HEK293 (cell line): ENCODE results near the gene C19orf33.
A peak's percentile ranks its signal among the peaks of the same experiment; 100 is the strongest.

Source experiments
- GLIS2 ChIP-seq: fragments of 450-650 bp; formaldehyde crosslinking; IDR thresholded peaks from 2 replicates; pipeline ENCODE4 v1.5.1; 2016; ENCODE audit warnings: missing biosample characterization, missing genetic modification characterization
- IKZF3 ChIP-seq: fragments of 450-650 bp; IDR thresholded peaks from 2 replicates; pipeline ENCODE4 v1.5.0; 2018; ENCODE audit warnings: missing biosample characterization, mild to moderate bottlenecking, missing genetic modification characterization, moderate library complexity
- KLF1 ChIP-seq: fragments of 450-650 bp; formaldehyde crosslinking; IDR thresholded peaks from 2 replicates; pipeline ENCODE4 v1.5.1; 2016; ENCODE audit warnings: missing biosample characterization, missing genetic modification characterization
- KLF10 ChIP-seq: fragments of 450-650 bp; IDR thresholded peaks from 2 replicates; pipeline ENCODE4 v1.5.1; 2018; ENCODE audit warnings: missing biosample characterization, mild to moderate bottlenecking, missing genetic modification characterization
- KLF17 ChIP-seq: fragments of 450-650 bp; formaldehyde crosslinking; IDR thresholded peaks from 2 replicates; pipeline ENCODE4 v1.5.1; 2016; ENCODE audit warnings: missing biosample characterization, missing genetic modification characterization
- MZF1 ChIP-seq: fragments of 450-650 bp; formaldehyde crosslinking; IDR thresholded peaks from 2 replicates; pipeline ENCODE4 v1.5.1; 2017; ENCODE audit warnings: missing biosample characterization, missing genetic modification characterization, borderline replicate concordance
- OSR2 ChIP-seq: fragments of 450-650 bp; formaldehyde crosslinking; IDR thresholded peaks from 2 replicates; pipeline ENCODE4 v1.5.1; 2016; ENCODE audit warnings: missing biosample characterization, missing genetic modification characterization
- PRDM4 ChIP-seq: fragments of 450-650 bp; formaldehyde crosslinking; IDR thresholded peaks from 2 replicates; pipeline ENCODE4 v1.5.1; 2017; ENCODE audit warnings: missing biosample characterization, missing genetic modification characterization
- SCRT1 ChIP-seq: fragments of 450-650 bp; formaldehyde crosslinking; IDR thresholded peaks from 2 replicates; pipeline ENCODE4 v1.5.1; 2016; ENCODE audit warnings: missing biosample characterization, missing genetic modification characterization, borderline replicate concordance
- SP3 ChIP-seq: fragments of 450-650 bp; formaldehyde crosslinking; IDR thresholded peaks from 2 replicates; pipeline ENCODE4 v1.5.1; 2016; ENCODE audit warnings: missing biosample characterization, missing genetic modification characterization
- SP7 ChIP-seq: fragments of 450-650 bp; formaldehyde crosslinking; IDR thresholded peaks from 2 replicates; pipeline ENCODE4 v1.5.1; 2016; ENCODE audit warnings: missing biosample characterization, missing genetic modification characterization
- WT1 ChIP-seq: fragments of 450-650 bp; formaldehyde crosslinking; IDR thresholded peaks from 2 replicates; pipeline ENCODE4 v1.5.1; 2016; ENCODE audit warnings: missing biosample characterization, missing genetic modification characterization
- YY1 ChIP-seq: fragments of 450-650 bp; formaldehyde crosslinking; IDR thresholded peaks from 2 replicates; pipeline ENCODE4 v1.5.1; 2018; ENCODE audit warnings: missing biosample characterization, missing genetic modification characterization
- ZBTB17 ChIP-seq: fragments of 450-650 bp; formaldehyde crosslinking; IDR thresholded peaks from 2 replicates; pipeline ENCODE4 v1.5.1; 2016; ENCODE audit warnings: missing biosample characterization, missing genetic modification characterization
- ZBTB21 ChIP-seq: fragments of 450-650 bp; formaldehyde crosslinking; IDR thresholded peaks from 2 replicates; pipeline ENCODE4 v1.5.1; 2017; ENCODE audit warnings: missing biosample characterization, missing genetic modification characterization
- ZBTB44 ChIP-seq: fragments of 450-650 bp; IDR thresholded peaks from 2 replicates; pipeline ENCODE4 v1.5.1; 2018; ENCODE audit warnings: missing biosample characterization, mild to moderate bottlenecking, missing genetic modification characterization
- ZFP69B ChIP-seq: fragments of 450-650 bp; formaldehyde crosslinking; IDR thresholded peaks from 2 replicates; pipeline ENCODE4 v1.5.1; 2016; ENCODE audit warnings: missing biosample characterization, missing genetic modification characterization
- ZNF114 ChIP-seq: fragments of 450-650 bp; formaldehyde crosslinking; IDR thresholded peaks from 2 replicates; pipeline ENCODE4 v1.5.0; 2017; ENCODE audit warnings: missing biosample characterization, missing genetic modification characterization
- ZNF18 ChIP-seq: fragments of 450-650 bp; formaldehyde crosslinking; IDR thresholded peaks from 2 replicates; pipeline ENCODE4 v1.5.1; 2016; ENCODE audit warnings: missing biosample characterization, missing genetic modification characterization
- ZNF366 ChIP-seq: fragments of 450-650 bp; formaldehyde crosslinking; conservative IDR thresholded peaks from 2 replicates; pipeline ENCODE4 v1.5.1; 2016; ENCODE audit warnings: missing biosample characterization, missing genetic modification characterization
- ZNF404 ChIP-seq: fragments of 450-650 bp; formaldehyde crosslinking; IDR thresholded peaks from 2 replicates; pipeline ENCODE4 v1.5.1; 2017; ENCODE audit warnings: missing biosample characterization, missing genetic modification characterization
- ZNF510 ChIP-seq: fragments of 450-650 bp; formaldehyde crosslinking; IDR thresholded peaks from 2 replicates; pipeline ENCODE4 v1.5.1; 2018; ENCODE audit warnings: mild to moderate bottlenecking, missing genetic modification characterization, missing biosample characterization; ENCODE audit not compliant: insufficient replicate concordance
- ZNF514 ChIP-seq: fragments of 450-650 bp; formaldehyde crosslinking; IDR thresholded peaks from 2 replicates; pipeline ENCODE4 v1.5.1; 2016; ENCODE audit warnings: missing biosample characterization, missing genetic modification characterization
- ZNF529 ChIP-seq: fragments of 450-650 bp; formaldehyde crosslinking; IDR thresholded peaks from 2 replicates; pipeline ENCODE4 v1.5.1; 2017; ENCODE audit warnings: missing genetic modification characterization, missing biosample characterization; ENCODE audit not compliant: insufficient replicate concordance
- ZNF560 ChIP-seq: fragments of 450-650 bp; formaldehyde crosslinking; IDR thresholded peaks from 2 replicates; pipeline ENCODE4 v1.5.1; 2017; ENCODE audit warnings: missing biosample characterization, missing genetic modification characterization, borderline replicate concordance
- ZNF561 ChIP-seq: fragments of 450-650 bp; IDR thresholded peaks from 2 replicates; pipeline ENCODE4 v1.5.1; 2018; ENCODE audit warnings: missing biosample characterization, missing genetic modification characterization, borderline replicate concordance
- ZNF629 ChIP-seq: fragments of 450-650 bp; formaldehyde crosslinking; IDR thresholded peaks from 2 replicates; pipeline ENCODE4 v1.5.1; 2017; ENCODE audit warnings: missing biosample characterization, missing genetic modification characterization
- ZNF692 ChIP-seq: fragments of 450-650 bp; formaldehyde crosslinking; IDR thresholded peaks from 2 replicates; pipeline ENCODE4 v1.5.1; 2016; ENCODE audit warnings: missing biosample characterization, missing genetic modification characterization
- ZNF776 ChIP-seq: fragments of 450-650 bp; formaldehyde crosslinking; IDR thresholded peaks from 2 replicates; pipeline ENCODE4 v1.5.0; 2017; ENCODE audit warnings: missing biosample characterization, missing genetic modification characterization, borderline replicate concordance
- ZNF792 ChIP-seq: fragments of 450-650 bp; formaldehyde crosslinking; IDR thresholded peaks from 2 replicates; pipeline ENCODE4 v1.5.1; 2016; ENCODE audit warnings: missing biosample characterization, missing genetic modification characterization
- ZSCAN16 ChIP-seq: fragments of 450-650 bp; formaldehyde crosslinking; IDR thresholded peaks from 2 replicates; pipeline ENCODE4 v1.5.1; 2016; ENCODE audit warnings: missing biosample characterization, missing genetic modification characterization
- ZSCAN30 ChIP-seq: fragments of 450-650 bp; IDR thresholded peaks from 2 replicates; pipeline ENCODE4 v1.5.1; 2018; ENCODE audit warnings: missing biosample characterization, mild to moderate bottlenecking, missing genetic modification characterization, moderate library complexity
- ZSCAN4 ChIP-seq: fragments of 450-650 bp; formaldehyde crosslinking; IDR thresholded peaks from 2 replicates; pipeline ENCODE4 v1.5.1; 2017; ENCODE audit warnings: missing biosample characterization, missing genetic modification characterization

C19orf33 gene

GRCh38 chr19:38270587-38271167 is 33.4 kb upstream of the C19orf33 start (continued):
- TF ChIP-seq MZF1 (tag by site-specific recombination) (peak; percentile 94; the same call in 1 of the 2 replicates), ZNF561 (peak; percentile 90; the same call in 1 of the 2 replicates), OSR2 (tag by site-specific recombination) (peak; percentile 95), ZNF560 (no peak), KLF1 (tag by site-specific recombination) (peak; percentile 70), SP3 (no peak), ZNF366 (tag by site-specific recombination) (peak; percentile 51), ZSCAN16 (peak; percentile 82), GLIS2 (tag by site-specific recombination) (peak; percentile 52), ZNF514 (tag by site-specific recombination) (no peak), PRDM4 (no peak), ZNF792 (no peak), ZBTB44 (tag by site-specific recombination) (peak; percentile 83), ZSCAN30 (no peak), ZNF510 (tag by site-specific recombination) (no peak), ZNF692 (tag by site-specific recombination) (peak; percentile 51; the same call in 1 of the 2 replicates), SP7 (tag by site-specific recombination) (peak; percentile 45), WT1 (peak; percentile 91), IKZF3 (tag by site-specific recombination) (peak; percentile 84), ZNF18 (peak; percentile 92), ZNF776 (tag by site-specific recombination) (no peak), ZNF114 (tag by site-specific recombination) (no peak), KLF10 (tag by site-specific recombination) (no peak), ZNF404 (tag by site-specific recombination) (no peak), ZBTB17 (tag by site-specific recombination) (peak; percentile 90), ZBTB21 (tag by site-specific recombination) (peak; percentile 12), ZSCAN4 (tag by site-specific recombination) (no peak), ZNF529 (tag by site-specific recombination) (no peak), KLF17 (tag by site-specific recombination) (peak; percentile 86), YY1 (tag by site-specific recombination) (no peak), SCRT1 (tag by site-specific recombination) (peak; percentile 61; the same call in 1 of the 2 replicates), ZFP69B (tag by site-specific recombination) (peak; percentile 60), ZNF629 (tag by site-specific recombination) (peak; percentile 62)
